Stomach (tissue), 9 donors: Measurements from ENCODE around the gene FGF6. TPM values are rescaled to one million over a fixed set of nuclear protein-coding genes. Genes with fewer than 3 reads are reported as not detected.

Experiments
- DNase-seq, 2 donors: peaks; one replicate each; pipeline versions ENCODE4 v3.0.0 to v3.0.0-alpha.2; 2013 to 2019
- H3K27ac ChIP-seq, 5 donors: fragments of 200-600 bp in 4 of 5; sonication (generic) in 4 of 5; one replicate each; pipeline ENCODE4 v1.5.1; 2013 to 2019; ENCODE audit warnings: mild to moderate bottlenecking in 1 of 5, moderate library complexity in 1 of 5
- H3K27me3 ChIP-seq, 3 donors: fragments of 200-600 bp; sonication (generic); one replicate each; pipeline ENCODE4 v1.5.1; 2017 to 2019; ENCODE audit warnings: mixed run types in 1 of 3
- H3K36me3 ChIP-seq, 4 donors: fragments of 200-600 bp; sonication (generic); 1 replicate in 3 of 4; 2 replicates in 1 of 4; pipeline ENCODE4 v1.5.1; 2016 to 2019
- H3K4me1 ChIP-seq, 4 donors: fragments of 200-600 bp; sonication (generic); one replicate each; pipeline ENCODE4 v1.5.1; 2016 to 2019
- H3K4me3 ChIP-seq, 4 donors: fragments of 200-600 bp; sonication (generic) in 3 of 4; one replicate each; pipeline ENCODE4 v1.5.1; 2016 to 2019; ENCODE audit warnings: mild to moderate bottlenecking in 1 of 4
- H3K9me3 ChIP-seq, 4 donors: fragments of 200-600 bp; sonication (generic); one replicate each; pipeline ENCODE4 v1.5.1; 2016 to 2019
- CTCF ChIP-seq, 7 experiments: fragments of 450-650 bp in 4 of 7; fragments of 200-600 bp in 3 of 7; sonication (generic) in 3 of 7; IDR thresholded peaks; one replicate each; pipeline ENCODE4 v1.5.1; 2016 to 2019; ENCODE audit warnings: antibody characterized with exemption in 7 of 7, control low read depth in 2 of 7, mild to moderate bottlenecking in 1 of 7
- EP300 ChIP-seq: sonication (generic); formaldehyde crosslinking; IDR thresholded peaks from one replicate; pipeline ENCODE4 v1.6.1; 2017; ENCODE audit warnings: antibody characterized with exemption
- POLR2A ChIP-seq, 4 donors: fragments of 450-650 bp; IDR thresholded peaks; one replicate each; pipeline ENCODE4 v1.6.1; 2016; ENCODE audit warnings: antibody characterized with exemption in 4 of 4, control low read depth in 2 of 4, mild to moderate bottlenecking in 1 of 4, moderate library complexity in 1 of 4
- POLR2AphosphoS5 ChIP-seq, 3 donors: sonication (generic); formaldehyde crosslinking; IDR thresholded peaks; one replicate each; pipeline ENCODE4 v1.6.1; 2016; ENCODE audit warnings: antibody characterized with exemption in 3 of 3
- WGBS, 5 donors: extraction: QIAGEN DNeasy Blood & Tissue Kit in 3 of 5; methylation state at CpG; one replicate each; pipeline versions ENCODE4 v1.1.5 to v1.1.7; 2013 to 2018; 5-methylcytosine and 5-hydroxymethylcytosine counted together
- intact Hi-C: fragments of 100-400 bp; cut with DNase I; formaldehyde crosslinking; loops from one replicate; pipeline ENCODE4 v1.15.1; 2023; ENCODE audit warnings: low total_unique reads
- polyA plus RNA-seq, 3 donors: library from polyadenylated mRNA; stranded (reverse); fragments of 200-250 nt; gene quantifications; one replicate each; pipeline ENCODE4 v1.2.3, GENCODE V29; 2013
- total RNA-seq, 5 donors: library from RNA; depleted of rRNA; stranded (reverse); fragments of >200 nt; gene quantifications; one replicate each; pipeline versions ENCODE4 v1.1.0 to v1.2.3, GENCODE V29; 2014 to 2016
- donor health status: healthy with polysubstance abuse.
- donor health status: Bipolar disorder and iron deficiency.
- donor health status: healthy.

FGF6 gene
- total and polyA plus RNA-seq, 8 donors: not detected

GRCh38 chr12:4393211-4393610 lies 52.4 kb downstream of the FGF6 start:
- Histone ChIP-seq H3K4me1 (no peaks in the 10 kb centered on the region), H3K27me3 (peaks cover 0 to 31% (median 0%) of the 10 kb centered on the region in 3 donors), H3K9me3 (no peaks in the 10 kb centered on the region), H3K27ac (no peak overlapping the region), H3K4me3 (no peak overlapping the region), H3K36me3 (no peaks in the 10 kb centered on the region)
- 70 to 84% (median 77%) methylated on average over 5 of the region's 5 CpGs for WGBS, 5 donors
- intact Hi-C loops: no loop called here
- TF ChIP-seq CTCF (IDR thresholded peaks at IDR 0.05): no peak
- no peak for TF ChIP-seq POLR2AphosphoS5 (IDR thresholded peaks at IDR 0.05)
- TF ChIP-seq POLR2A (IDR thresholded peaks at IDR 0.05): no peak
- TF ChIP-seq EP300: no peak
- DNase-seq: no peak

GRCh38 chr12:4392223-4392742 lies 53.3 kb downstream of the FGF6 start:
- no peaks in the 10 kb centered on the region for H3K9me3 ChIP-seq
- no peak overlapping the region for H3K4me3 ChIP-seq
- H3K27me3 ChIP-seq: peaks cover 0 to 31% (median 0%) of the 10 kb centered on the region in 3 donors
- DNase-seq: peak in 1 of 2 donors; percentile 53
- intact Hi-C loops: no loop called here
- no peaks in the 10 kb centered on the region for H3K36me3 ChIP-seq
- H3K27ac ChIP-seq: no peak overlapping the region
- no peaks in the 10 kb centered on the region for H3K4me1 ChIP-seq
- no peak for TF ChIP-seq POLR2A (IDR thresholded peaks at IDR 0.05)
- no peak for TF ChIP-seq CTCF (IDR thresholded peaks at IDR 0.05)
- TF ChIP-seq EP300: no peak
- no peak for TF ChIP-seq POLR2AphosphoS5 (IDR thresholded peaks at IDR 0.05)
- WGBS, 5 donors: 44 to 57% (median 48%) methylated on average over 13 to 15 of the region's 15 CpGs

GRCh38 chr12:4388662-4389061 lies 57.0 kb downstream of the FGF6 start:
- DNase-seq: no peak

GRCh38 chr12:4388032-4388431 lies 57.6 kb downstream of the FGF6 start:
- no peaks in the 10 kb centered on the region for H3K9me3 ChIP-seq
- H3K27me3 ChIP-seq: peaks cover 0 to 19% (median 0%) of the 10 kb centered on the region in 3 donors
- 20 to 34% (median 29%) methylated on average over 1 of the region's 1 CpG for WGBS, 5 donors
- no peaks in the 10 kb centered on the region for H3K4me1 ChIP-seq
- no peak overlapping the region for H3K4me3 ChIP-seq
- H3K36me3 ChIP-seq: no peaks in the 10 kb centered on the region
- TF ChIP-seq POLR2A (IDR thresholded peaks at IDR 0.05): no peak
- TF ChIP-seq EP300: no peak
- TF ChIP-seq POLR2AphosphoS5 (IDR thresholded peaks at IDR 0.05): no peak
- no peak for TF ChIP-seq CTCF (IDR thresholded peaks at IDR 0.05)
- no peak for DNase-seq
- intact Hi-C loops: no loop called here
- H3K27ac ChIP-seq: no peak overlapping the region

More at GRCh38 chr12:4388662-4389061, 57.0 kb downstream of the FGF6 start:
- Histone ChIP-seq H3K27ac (no peak overlapping the region), H3K4me3 (no peak overlapping the region), H3K36me3 (no peaks in the 10 kb centered on the region), H3K9me3 (no peaks in the 10 kb centered on the region), H3K4me1 (no peaks in the 10 kb centered on the region), H3K27me3 (peaks cover 0 to 22% (median 0%) of the 10 kb centered on the region in 3 donors)
- 17 to 44% (median 36%) methylated on average over 2 of the region's 2 CpGs for WGBS, 5 donors
- TF ChIP-seq POLR2A (IDR thresholded peaks at IDR 0.05): no peak
- no peak for TF ChIP-seq EP300
- TF ChIP-seq CTCF (IDR thresholded peaks at IDR 0.05): no peak
- no peak for TF ChIP-seq POLR2AphosphoS5 (IDR thresholded peaks at IDR 0.05)
- intact Hi-C loops: no loop called here
